CD4-positive, alpha-beta T cell treated with Interleukin-1 beta for 1 hour (primary cell): ENCODE data around the gene CAMTA2.
"Not testable (repeated sequence)": the region's sequence is repeated elsewhere in the genome, so short reads cannot be mapped to it uniquely, and the experiment has no call there.

Source experiments
- DNase-seq, 2 donors: peaks; one replicate each; pipeline ENCODE4 v3.0.0-alpha.2; 2020 to 2022

CAMTA2 gene

DNA sequence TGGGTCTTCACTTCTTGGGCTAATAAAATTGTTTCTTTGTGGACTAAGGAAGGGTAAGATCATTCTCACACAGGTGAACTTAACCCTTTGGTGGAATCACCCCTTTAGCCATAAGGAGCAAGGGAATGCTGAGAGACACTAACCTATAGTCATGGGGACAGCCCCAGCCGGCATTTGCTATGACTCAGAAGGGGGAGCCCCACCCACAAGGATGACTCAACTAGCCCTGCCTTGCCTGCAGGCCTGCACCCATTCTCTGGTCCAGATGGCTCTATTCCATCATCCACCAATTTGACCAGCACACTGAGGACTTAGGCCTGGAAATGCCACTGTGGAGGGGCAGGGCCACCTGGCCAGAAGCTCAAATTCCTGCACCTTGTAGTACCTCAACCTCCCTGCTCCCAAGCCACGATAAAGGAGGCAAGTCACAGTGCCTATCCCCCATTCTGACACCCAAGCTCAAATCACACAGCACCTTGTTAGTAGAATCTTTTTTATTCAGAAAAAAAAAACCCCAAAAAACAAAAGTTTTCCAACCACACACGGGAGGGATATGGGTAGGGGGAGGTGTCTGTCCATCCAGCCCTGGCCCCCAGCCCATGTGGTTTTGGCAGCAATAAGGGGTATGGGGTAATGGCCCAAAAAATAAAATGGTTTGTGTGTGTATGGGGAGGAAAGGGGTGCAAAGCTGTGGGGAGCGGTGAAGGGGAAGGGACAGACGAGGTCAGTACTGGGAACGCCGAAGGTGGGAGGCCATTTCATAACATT, 42.1 kb downstream of the CAMTA2 start:
- DNase-seq = peak; percentile 75 to 80

DNA sequence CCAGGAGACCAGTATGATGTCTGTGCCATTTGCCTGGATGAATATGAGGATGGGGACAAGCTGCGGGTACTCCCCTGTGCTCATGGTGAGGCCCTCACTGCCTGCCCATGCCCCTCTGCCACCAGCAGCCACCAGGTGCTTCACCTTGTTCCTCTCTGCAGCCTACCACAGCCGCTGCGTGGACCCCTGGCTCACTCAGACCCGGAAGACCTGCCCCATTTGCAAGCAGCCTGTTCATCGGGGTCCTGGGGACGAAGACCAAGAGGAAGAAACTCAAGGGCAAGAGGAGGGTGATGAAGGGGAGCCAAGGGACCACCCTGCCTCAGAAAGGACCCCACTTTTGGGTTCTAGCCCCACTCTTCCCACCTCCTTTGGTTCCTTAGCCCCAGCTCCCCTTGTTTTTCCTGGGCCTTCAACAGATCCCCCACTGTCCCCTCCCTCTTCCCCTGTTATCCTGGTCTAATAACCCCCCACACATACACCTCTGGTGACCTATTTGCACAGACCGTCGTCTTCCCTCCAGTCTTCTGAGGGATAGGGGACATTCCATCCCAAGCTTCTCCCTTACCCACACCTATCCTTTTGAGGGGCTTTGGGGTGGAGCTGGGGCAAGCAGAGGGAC, 42.8 kb downstream of the CAMTA2 start:
- peak in 1 of 2 donors; percentile 28 for DNase-seq

DNA sequence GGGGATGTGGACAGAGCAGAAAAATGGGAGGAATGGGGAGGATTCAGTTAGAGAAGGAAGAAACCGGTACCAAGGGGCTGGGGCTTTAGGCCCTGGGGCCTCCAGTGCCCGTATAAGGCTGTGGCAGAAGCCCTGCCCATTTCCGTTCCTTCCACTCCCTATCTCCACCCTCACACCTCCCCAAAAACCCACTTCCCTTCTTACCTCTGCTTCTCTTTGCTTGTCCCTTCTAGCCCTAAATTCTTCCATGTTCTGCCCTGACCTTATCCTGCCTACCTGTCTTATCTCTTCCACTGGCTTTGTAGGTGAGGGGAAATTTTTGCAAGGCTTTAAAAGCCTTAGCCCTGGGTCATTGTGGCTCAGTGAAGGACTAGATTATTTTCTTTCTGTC, 43.3 kb downstream of the CAMTA2 start:
- DNase-seq = peak; percentile 49 to 66

DNA sequence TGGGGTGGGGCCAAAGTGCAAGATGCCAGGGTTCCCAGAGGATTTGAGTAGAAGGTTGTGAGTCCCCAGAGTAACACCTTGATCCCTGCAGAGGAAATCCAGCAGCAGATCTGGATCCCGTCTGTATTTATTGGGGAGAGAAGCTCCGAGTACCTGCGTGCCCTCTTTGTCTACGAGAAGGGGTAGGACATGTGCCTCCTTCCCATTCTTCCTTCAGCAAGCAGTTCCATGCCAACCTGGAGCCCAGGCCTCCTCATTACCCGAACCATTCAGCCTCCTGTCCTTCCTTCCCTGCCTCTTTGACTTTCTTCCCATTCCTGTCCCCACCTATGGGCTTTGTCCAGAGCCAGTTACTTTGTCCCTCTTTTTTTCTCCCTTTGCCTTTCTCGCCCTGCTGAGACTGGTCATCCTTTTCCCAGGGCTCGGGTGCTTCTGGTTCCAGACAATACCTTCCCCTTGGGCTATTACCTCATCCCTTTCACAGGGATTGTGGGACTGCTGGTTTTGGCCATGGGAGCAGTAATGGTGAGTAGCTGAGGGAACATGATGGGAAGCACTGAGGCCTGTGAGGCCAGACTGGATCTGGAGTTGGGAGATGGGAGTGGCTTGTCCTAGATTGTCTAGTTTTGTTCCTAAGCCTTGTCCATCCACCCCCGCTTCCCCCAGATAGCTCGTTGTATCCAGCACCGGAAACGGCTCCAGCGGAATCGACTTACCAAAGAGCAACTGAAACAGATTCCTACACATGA, 44.5 kb downstream of the CAMTA2 start:
- no peak for DNase-seq

DNA sequence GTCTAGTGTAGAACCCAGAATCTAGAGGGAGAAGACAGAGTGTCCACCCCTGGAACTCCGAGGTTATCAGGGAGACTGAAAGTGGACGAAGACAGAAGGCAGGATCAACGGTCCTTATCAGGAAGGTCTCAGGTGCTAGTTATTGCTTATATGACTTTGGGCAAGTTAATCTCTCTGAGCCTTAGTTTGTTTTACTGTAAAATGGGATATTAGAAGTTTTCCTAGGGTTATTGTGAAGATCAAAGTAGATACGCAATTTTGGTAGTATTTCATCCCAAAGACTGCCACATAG, 46.2 kb downstream of the CAMTA2 start:
- no peak for DNase-seq

DNA sequence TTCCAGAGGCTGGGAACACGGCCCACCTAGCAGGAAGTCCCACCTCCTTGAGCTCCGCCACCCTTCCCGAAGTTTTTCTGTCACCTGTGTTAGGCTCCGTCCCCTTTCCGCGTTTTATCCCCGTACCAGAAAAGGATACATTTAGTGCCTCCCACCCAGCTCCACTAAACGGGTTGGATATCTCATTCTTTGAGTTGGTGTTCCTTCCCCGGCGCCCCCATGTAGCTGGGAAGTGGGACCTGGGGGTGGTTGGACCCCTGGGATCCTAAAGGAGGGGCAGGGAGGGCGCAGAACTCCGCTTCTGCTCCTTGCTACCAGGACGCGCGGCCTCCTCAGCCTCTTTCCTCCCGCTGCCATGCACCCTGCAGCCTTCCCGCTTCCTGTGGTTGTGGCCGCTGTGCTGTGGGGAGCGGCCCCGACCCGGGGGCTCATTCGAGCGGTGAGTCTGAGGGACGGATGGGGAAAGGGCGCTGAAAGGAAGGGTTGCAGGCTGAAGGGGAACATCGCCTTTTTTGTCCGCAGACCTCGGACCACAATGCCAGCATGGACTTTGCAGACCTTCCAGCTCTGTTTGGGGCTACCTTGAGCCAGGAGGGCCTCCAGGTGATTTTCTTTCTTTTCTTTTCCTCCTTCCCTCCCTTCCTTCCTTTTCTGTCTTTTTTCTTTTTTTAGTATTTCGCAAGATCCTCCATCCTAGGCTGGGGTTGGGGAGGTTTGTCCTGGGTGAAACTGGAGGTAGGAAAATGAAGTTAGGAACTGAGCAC, 46.7 kb downstream of the CAMTA2 start:
- DNase-seq = peak; percentile 28 to 40

DNA sequence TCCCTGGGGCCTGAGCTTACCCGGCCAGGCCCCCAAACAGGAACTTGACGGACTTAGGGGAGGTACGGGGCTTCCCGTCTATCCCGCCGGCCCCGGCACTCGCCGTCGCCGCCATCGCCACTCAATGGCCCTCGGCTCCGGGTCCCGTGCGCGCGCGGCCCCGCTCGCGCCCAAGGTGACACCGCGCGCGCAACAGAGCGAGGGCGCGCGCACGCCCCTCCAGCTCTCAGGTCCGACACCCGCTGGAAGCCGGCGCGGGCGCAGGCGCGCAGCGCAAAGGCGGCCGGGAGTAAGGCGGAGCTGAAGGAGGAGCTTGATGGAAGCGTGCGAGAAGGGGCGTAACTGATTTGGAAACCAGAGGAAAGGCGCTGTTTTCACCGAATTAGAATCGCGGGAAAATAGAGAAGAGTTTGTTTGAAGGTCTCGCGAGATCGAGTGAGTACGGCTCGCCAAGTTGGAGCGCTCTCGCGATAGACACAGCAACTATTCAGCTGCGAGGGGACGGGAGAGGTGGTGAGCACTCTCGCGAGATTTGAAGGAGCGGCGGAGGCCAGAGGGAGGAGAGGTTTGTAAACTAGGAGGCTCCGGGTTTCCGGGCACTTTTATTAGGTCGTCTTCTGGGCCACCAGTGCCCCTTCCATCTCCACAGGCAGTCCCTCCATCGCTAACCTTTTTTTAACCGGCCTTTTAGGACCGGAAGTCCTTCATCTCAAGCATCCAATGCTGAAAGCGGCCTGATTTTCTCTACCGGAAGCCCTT, 47.5 kb downstream of the CAMTA2 start, which contains the start of the genes RNF167 and SLC25A11:
Gene RNF167 (plus strand): TSS at position 473 of the 759 bp plus-strand sequence. CDS start 642 bp downstream, outside the sequence.
Gene SLC25A11 (minus strand): TSS at position 251 of the 759 bp plus-strand sequence. CDS start 136 bp downstream, at position 115.
- peak; percentile 98 to 99 for DNase-seq

DNA sequence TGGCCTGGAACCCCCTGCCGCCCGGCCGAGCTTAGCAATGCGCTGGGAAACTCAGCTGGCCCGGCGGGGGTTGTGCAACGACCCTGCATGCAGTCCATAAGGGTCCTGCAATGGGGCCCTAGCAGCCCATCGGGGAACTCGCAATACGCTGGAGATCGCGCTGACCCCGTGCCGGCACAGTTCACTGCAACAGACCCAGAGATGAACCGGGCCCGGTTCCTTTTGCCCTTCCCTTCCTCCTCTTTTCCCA, 48.0 kb downstream of the CAMTA2 start:
- no peak for DNase-seq

DNA sequence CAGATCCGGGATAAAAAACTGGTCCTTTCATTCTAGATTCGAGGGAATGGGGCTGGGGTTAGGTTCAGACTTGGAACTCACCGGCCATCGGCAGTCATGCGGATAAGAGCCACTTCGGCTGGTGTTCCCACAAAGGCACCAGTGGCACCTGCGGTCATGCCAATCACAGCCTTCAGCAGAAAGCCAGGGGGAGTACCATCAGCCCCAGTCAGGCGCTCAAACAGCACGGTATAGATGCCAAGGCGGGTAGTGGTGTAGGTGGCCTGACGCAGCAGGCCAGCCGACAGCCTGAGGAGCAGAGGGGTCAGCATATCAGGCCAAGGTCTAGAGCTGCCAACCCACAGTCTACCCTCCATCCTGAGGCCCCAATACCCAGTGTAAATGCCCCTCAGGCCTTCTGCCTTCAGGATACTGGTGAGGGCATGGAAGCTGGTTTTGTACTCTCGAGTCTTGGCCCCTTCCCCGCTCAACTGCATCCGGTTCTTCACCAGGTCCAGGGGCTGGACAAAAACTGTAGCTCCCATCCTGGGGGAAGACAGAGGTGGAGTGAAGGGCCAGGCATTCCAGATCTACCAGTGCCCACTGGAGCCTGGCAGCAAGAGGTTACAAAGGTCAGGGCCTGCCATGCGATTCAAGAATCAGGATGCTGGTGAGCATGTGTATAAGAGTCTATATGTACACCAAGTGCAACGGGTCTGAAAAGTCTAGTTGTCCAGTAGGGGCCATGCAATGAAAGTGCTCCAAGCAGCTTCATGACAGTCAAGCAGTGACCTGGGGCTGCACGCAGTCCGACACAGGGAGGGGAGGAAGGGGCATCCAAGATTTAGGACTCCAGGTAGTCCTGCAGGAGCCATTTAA, 48.6 kb downstream of the CAMTA2 start:
- DNase-seq = no peak

DNA sequence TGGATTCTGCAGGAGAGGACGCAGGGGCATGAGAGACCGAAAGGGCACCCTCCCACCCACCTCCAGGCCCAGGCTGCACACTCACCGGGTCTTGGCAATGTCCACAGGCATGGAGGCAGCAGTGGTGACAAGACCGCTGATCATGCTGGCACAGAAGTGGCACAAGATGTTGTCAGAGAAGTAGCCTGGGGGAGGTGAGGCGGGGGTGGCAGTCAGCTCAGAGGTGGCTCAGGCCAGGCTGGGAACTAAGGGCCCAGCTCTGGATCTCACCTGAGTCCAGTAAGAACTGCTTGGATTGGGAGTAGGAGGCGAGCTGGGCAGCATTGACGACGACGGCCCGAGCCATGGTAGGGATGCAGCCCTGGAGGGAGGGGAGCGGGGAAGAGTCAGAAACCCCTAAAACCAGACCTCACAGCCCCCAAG, 49.4 kb downstream of the CAMTA2 start:
- no peak for DNase-seq

DNA sequence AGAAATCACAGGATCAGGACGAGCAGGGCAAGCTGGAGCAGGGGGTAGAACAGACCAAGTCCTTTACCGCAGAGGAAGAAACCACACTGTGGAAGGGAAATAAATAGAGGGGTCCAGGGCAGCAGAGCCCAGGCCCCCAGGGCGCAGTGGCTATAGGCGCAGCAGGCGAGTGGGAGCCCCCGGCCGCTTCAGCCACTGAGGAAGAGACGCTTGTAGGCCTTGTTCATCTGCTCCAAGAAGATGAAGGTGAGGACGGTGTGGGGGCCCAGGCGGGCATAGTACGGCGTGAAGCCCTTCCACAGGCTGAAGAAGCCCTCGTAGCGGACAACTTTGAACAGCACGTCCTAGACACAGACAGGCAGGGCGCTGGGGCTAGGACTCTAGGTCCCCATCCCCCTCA, 49.9 kb downstream of the CAMTA2 start:
- DNase-seq = no peak

DNA sequence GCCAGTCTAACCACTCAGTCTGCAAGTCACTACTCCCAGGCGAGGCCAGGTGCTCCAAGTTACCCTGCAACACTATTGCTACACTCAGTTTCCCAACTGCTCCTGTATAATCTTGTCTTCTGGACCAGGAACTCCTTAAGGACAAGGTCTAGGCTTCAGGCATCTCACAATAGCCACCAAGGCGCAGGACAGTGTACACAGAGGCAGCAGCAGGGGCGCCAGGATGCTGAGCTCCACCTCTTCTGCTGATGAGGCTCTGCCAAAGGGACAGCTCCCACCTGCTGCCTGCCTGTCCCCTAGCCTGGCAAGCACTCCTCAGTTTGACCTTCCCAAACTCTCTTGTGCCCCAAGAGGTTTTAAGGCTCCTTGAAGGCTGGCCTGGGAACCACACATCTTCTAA, 51.0 kb downstream of the CAMTA2 start:
- DNase-seq = no peak

DNA sequence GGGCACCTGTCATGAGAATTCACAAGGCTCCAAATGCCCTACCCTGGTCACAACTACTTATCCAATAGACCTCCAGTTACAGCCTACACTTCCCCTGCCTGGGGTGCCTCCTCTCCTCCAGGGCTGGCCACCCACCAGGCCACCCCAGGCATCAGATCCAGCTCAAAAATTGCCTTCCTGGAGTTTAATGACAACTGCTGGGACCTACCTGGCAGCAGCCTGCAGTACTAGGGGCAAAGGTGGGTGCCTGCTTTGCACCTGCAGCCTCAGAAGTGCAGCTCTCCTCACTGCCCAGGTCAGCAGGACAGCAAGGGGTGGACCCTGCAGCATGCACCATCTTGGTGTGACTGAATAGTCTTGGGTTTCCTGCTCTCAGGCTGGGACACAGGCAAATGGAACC, 51.8 kb downstream of the CAMTA2 start:
- no peak for DNase-seq

DNA sequence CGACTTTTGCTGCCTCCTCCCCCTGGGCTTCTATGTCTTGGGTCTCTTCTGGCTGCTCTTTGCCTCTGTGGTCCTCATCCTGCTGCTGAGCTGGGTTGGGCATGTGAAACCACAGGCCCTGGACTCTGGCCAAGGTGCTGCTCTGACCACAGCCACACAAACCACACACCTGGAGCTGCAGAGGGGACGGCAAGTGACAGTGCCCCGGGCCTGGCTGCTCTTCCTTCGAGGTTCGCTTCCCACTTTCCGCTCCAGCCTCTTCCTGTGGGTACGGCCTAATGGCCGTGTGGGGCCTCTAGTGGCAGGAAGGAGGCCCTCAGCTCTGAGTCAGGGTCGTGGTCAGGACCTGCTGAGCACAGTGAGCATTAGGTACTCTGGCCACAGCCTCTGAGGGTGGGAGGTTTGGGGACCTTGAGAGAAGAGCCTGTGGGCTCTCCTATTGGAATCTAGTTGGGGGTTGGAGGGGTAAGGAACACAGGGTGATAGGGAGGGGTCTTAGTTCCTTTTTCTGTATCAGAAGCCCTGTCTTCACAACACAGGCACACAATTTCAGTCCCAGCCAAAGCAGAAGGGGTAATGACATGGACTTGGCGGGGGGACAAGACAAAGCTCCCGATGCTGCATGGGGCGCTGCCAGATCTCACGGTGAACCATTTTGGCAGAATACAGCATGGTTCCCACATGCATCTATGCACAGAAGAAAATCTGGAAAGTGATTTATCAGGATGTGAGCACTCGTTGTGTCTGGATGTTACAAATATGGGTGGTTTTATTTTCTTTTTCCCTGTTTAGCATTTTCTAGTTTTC, 53.1 kb downstream of the CAMTA2 start:
- peak; percentile 24 to 29 for DNase-seq

DNA sequence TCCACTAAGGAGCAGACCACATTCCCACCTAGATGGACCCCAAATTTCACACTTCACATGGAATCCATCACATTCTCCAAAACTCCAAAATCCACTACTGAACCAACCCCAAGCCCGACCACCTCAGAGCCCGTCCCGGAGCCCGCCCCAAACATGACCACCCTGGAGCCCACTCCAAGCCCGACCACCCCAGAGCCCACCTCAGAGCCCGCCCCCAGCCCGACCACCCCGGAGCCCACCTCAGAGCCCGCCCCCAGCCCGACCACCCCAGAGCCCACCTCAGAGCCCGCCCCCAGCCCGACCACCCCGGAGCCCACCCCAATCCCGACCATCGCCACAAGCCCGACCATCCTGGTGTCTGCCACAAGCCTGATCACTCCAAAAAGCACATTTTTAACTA, 53.8 kb downstream of the CAMTA2 start:
- no peak for DNase-seq

DNA sequence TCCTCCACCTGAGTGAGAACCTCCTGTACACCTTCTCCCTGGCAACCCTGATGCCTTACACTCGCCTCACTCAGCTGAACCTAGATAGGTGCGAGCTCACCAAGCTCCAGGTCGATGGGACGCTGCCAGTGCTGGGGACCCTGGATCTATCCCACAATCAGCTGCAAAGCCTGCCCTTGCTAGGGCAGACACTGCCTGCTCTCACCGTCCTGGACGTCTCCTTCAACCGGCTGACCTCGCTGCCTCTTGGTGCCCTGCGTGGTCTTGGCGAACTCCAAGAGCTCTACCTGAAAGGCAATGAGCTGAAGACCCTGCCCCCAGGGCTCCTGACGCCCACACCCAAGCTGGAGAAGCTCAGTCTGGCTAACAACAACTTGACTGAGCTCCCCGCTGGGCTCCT, 54.7 kb downstream of the CAMTA2 start:
- DNase-seq = no peak

DNA sequence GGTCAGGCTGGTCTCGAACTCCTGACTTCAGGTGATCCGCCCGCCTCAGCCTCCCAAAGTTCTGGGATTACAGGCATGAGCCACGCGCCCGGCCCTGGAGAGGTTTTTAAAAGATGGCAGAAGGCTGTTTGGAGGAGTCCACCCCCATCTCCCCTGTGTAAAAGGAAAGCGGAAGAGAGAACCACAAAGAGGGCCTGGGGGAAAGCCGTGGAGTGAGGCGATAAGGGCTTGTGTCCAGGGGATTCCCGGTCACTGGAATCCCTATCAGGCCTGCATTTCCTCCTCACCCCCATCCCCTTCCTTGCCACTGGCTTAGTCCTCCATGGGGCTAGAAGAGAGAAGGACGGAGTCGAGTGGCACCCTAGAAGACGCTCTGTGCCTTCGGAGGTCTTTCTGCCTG, 55.5 kb downstream of the CAMTA2 start, which contains the start of gene GP1BA:
Gene GP1BA (plus strand): TSS at position 315 of the 400 bp plus-strand sequence. CDS start 328 bp downstream, outside the sequence.
- no peak for DNase-seq

DNA sequence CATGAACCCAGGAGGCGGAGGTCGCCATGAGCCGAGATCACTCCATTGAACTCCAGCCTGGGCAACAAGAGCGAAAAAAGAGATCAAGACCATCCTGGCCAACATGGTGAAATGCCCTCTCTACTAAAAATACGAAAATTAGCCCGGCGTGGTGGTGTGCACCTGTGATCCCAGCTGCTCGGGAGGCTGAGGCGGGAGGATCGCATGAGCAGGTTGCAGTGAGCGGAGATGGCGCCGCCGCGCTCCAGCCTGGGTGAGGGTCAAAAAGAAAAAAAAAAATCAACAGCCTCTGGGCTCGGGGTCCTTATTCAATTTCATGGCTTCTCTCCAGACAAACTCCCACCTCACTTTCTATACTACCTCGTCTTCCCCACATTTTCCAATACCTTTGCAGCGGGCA, 58.6 kb downstream of the CAMTA2 start:
- no peak for DNase-seq

DNA sequence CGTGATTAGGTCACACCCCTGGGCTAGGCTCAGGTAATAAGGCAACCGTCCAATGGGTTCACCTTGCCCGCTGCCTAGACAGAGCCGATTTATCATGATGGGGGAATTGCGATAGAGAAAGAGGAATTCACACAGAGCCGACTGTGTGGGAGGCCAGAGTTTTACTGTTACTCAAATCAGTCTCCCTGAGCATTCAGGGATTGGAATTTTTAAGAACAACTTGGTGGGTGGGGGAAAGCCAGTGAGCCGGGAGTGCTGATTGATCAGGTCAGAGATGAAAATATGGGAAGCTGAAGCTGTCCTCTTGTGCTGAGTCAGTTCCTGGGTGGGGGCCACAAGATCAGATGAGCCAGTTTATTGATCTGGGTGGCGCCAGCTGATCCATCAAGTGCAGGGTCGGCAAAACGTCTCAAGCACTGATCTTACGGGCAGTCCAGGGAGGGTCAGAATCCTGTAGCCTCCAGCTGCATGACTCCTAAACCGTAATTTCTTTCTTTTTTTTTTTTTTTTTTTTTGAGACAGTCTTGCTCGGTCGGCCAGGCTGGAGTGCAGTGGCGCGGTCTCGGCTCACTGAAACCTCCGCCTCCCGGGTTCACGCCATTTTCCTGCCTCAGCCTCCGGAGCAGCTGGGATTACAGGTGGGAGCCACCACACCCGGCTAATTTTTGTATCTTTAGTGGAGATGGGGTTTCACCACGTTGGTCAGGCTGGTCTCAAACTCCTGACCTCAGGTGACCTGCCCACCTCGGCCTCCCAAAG, 60.7 kb downstream of the CAMTA2 start:
- DNase-seq = not testable (repeated sequence)

DNA sequence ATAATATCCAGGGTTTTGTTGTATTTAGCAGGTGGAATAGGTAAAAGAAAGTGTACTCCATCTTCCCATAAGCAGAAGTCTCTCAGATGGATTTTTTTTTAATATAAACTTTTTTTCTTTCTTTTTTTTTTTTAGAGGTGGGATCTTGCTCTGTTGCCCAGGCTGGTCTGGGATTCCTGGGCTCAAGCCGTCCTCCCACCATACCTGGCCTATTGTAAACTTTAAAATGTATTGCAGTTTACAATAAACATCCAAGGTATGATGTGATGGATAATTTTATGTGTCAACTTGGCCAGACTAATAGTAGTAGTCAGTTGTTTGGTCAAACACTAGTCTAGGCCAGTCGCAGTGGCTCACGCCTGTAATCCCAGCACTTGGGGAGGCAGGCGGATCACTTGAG, 66.2 kb downstream of the CAMTA2 start:
- DNase-seq = no peak
